Right ventricle myocardium superior (tissue), 1 donor: Measurements from ENCODE around the gene RHPN2. TPM values are rescaled to one million over a fixed set of nuclear protein-coding genes. Genes with fewer than 3 reads are reported as not detected.

ENCODE experiments used
- ATAC-seq: fragments of 200-7000 bp; cut with Tn5 transposase; one replicate; pipeline ENCODE4 v1.9.1; 2020; ENCODE audit warnings: mild to moderate bottlenecking; ENCODE audit not compliant: poor library complexity
- DNase-seq: peaks from one replicate; pipeline ENCODE4 v3.0.0-alpha.2; 2020
- intact Hi-C: fragments of 100-400 bp; cut with DNase I; formaldehyde crosslinking; loops from one replicate; pipeline ENCODE4 v1.11.2; 2022
- long read RNA-seq: library from polyadenylated mRNA; unstranded; transcript quantifications from one replicate; pipeline ENCODE4 v2.0.0, GENCODE V29; 2021
- total RNA-seq: library from RNA; stranded (reverse); fragmentation: NEBNext Ultra II Directional; extraction: Animal tissue kit (Norgen Biotek cat#: 25700); gene quantifications from one replicate; pipeline ENCODE4 v1.2.1, GENCODE V29; 2021
- donor health status: DM: no; HTN: yes; CAD: no; lungs with severe emphysema.

RHPN2 gene
- total RNA-seq, result 1.8 TPM
- long read RNA-seq, partial matches to known transcripts, result 1 of 2 reads
- long read RNA-seq, other reads (novel, unspliced or antisense), result 0 of 2 reads

GRCh38 chr19:33064792-33065550, at the start of gene RHPN2:
Gene RHPN2 (minus strand): TSS chr19:33064888. CDS start chr19:33064852, 36 bp downstream.
- peak; percentile 97 for ATAC-seq
- peak; percentile 75 for DNase-seq
- intact Hi-C loops, result no loop called here

GRCh38 chr19:33114312-33114711, 49.6 kb upstream of the RHPN2 start:
- no peak for ATAC-seq
- DNase-seq, result no peak
- intact Hi-C loops, result no loop called here

DNA sequence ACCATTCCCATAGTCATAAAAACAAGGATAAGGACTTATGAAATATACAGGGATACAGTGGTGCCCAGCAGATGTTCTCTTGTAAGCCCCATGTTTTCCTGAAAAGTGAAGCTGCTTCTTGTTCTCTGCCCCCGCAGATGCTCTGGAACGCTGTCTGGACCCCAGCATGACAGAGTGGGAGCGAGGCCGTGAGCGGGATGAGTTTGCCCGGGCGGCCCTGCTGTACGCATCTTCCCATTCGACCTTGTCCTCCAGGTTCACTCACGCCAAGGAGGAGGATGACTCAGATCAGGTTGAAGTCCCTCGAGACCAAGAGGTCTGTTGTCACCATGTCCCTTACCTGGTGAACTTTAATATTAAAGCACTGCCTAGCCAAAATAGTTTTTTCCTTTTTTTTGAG, 46.9 kb upstream of the RHPN2 start:
- intact Hi-C loops, result no loop called here
- ATAC-seq (no peak), DNase-seq (no peak)

DNA sequence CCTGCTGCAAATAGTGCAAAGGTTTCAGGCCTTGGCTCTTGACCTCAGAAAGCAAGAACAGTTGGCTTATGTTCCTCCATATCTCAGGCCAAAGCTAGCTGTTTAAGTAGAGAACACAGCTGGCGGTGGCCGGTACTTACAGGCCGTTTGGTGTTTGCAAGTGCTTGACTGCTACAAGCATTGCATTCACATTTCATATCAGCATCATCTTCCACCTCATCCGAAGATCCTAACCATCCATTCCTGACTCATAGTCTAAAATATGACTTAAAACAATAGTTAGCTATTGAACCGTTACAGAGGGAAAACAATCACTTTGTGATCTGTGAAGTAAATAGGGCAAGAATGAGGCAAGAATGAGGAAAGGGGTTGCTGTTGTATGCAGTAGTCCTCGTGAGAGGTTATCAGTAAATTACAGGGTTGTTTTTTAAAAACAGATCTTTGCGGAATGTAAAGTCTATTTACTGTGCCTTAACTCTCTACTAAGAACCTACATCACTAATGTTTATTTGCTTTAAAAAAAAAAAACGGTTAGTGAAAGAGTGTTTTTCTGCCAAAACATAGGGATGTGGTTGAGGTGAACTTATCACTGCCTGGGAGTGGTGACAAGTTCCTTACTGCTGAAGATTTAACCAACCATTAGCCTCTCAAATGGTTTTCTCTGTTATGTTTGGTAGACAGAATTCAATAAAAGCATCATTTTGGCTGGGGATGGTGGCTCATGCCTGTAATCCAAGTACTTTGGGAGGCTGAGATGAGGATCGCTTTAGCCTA, 45.6 kb upstream of the RHPN2 start:
- intact Hi-C loops, result no loop called here
- ATAC-seq (no peak), DNase-seq (no peak)

DNA sequence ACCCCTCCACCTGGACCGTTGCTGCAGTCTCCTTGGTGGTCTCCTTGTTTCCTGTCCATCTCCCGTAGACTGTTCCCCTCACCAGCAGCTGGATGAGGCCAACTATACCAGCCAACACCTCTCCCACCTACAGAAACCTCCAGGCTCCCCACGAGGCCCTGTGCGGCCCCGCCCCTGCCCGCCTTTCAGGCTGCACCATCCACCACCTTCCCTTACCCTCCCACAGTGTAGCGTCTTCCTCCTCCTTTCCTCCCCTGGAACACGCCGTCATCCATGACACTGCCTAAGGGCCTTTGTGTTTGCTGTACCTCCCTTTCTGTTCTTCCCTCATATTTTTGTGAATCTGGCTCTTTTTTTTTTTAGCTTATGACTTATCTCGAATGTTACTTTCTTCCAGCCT, 43.5 kb upstream of the RHPN2 start:
- no peak for ATAC-seq
- intact Hi-C loops, result no loop called here
- no peak for DNase-seq

GRCh38 chr19:33102893-33103292, 38.2 kb upstream of the RHPN2 start:
- ATAC-seq (no peak), DNase-seq (no peak)
- intact Hi-C loops, result no loop called here

DNA sequence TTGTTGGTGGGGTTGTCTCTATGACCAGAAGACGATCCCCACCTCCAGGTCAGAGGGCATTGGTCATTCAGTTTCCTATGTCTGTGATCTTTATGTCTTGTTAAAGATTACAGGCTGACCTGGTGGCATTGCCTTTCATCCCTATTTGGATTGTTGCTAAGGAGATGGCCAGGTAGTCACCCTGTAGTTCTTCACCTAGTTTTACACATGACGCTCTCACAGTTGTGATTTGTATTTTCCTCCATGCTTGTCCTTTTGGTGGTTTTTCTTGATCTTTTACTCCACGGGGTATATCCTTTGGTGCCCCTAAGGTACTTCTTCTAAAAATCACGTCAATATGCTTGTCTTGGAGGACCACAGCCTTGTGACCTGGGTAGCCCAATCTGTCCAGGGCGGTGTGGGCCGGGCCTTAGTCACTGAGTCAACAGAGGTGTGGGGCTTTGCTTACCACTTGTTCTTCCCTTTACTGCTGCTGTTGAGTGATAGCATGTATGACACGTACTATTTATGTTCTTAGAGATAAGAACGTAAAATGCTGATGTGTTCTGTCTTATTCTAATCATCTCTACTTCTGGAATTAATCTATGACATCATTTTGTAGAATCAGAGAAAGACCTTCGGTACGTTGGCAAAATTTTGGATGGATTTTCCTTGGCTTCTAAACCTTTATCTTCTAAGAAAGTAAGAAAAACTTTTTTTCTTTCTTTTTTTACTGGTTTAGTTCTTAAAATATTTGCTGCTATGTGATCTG, 36.4 kb upstream of the RHPN2 start:
- no peak for DNase-seq
- intact Hi-C loops, result no loop called here
- no peak for ATAC-seq

GRCh38 chr19:33098055-33098534, 33.4 kb upstream of the RHPN2 start:
- ATAC-seq (no peak), DNase-seq (no peak)
- intact Hi-C loops, result no loop called here

GRCh38 chr19:33096005-33096404, 31.3 kb upstream of the RHPN2 start:
- intact Hi-C loops, result no loop called here
- DNase-seq, result no peak
- no peak for ATAC-seq

GRCh38 chr19:33094436-33095067, 29.9 kb upstream of the RHPN2 start:
- ATAC-seq, result no peak
- intact Hi-C loops, result no loop called here
- DNase-seq, result no peak

DNA sequence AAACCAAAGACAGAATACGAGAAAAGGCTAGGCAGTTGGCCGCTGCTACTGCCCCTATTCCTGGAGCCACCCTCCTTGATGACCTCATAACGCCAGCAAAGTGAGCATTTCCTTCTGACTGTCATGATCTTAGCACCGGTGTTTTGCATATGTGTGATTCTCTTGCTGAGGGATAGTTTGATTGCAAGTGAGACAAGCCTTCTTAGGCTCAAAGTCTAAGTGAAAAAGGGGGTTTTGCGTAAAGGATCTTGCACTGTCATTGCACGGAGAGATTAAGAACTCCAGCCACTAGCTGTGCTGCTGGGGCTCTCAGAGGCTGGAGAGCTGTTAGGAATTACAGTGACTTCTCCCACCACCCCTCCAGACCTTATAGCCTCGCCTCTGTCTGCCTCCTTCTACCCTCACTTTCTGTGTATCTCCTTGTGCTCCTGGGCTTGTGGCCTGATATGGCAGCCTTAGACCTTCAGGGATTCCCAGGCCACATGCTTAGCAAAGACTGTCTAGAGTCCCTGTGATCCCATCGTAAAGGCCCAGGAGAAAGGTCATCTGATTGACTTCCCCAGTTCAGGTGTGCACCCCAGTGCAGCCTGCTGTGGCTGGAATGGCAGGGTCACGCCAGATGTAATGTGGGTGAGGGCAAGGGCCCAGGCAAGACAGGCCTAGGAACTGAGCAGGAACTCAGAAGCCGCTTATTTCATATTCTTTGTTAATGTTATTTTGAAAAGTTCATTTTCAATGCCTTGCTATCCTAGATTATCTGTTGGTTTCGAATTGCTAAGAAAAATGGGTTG, 28.9 kb upstream of the RHPN2 start:
- no peak for DNase-seq
- no peak for ATAC-seq
- intact Hi-C loops, result no loop called here

DNA sequence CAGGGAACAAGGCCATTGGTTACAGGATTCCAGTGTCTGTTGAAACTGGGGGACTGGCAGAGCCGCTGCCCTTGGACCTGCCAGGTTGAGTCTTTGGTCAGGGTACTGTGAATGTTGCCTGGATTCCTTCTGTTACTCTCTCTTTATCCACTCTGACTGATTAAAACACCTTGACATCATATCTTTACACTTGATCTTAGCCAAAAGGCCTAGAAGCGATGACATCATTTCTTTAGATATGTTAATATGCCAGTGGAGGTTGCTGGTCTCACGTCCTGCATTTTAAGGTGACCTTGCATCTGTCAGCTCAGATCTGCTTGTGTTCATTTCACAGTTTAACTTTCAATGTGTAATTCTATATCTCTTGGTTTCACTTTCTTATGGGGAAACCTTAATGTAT, 25.5 kb upstream of the RHPN2 start:
- DNase-seq (no peak), ATAC-seq (no peak)
- intact Hi-C loops, result no loop called here

DNA sequence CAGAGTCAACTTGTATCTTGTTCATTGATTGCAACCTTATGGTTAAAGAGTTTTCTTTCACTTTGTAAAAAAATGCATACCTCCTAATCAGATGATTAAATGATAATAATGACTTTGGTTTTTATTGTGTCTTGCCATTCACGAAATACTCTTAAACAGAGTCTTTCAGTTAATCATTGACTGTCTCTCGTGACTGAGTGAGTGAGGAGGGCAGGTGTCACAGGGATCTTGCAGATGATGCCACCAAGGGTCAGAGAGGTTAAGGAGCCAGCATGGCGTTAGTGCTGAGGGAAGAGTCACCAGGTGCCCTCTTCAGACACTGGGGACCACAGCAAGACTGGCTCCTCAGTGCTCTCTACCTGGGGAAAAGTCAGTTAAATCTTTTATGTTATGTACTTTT, 24.3 kb upstream of the RHPN2 start:
- ATAC-seq (no peak), DNase-seq (no peak)
- intact Hi-C loops, result no loop called here

GRCh38 chr19:33086955-33087354, 22.3 kb upstream of the RHPN2 start:
- ATAC-seq (no peak), DNase-seq (no peak)
- intact Hi-C loops, result no loop called here

GRCh38 chr19:33085570-33086128, 21.0 kb upstream of the RHPN2 start:
- ATAC-seq (no peak), DNase-seq (no peak)
- intact Hi-C loops, result no loop called here

GRCh38 chr19:33080761-33081681, 16.3 kb upstream of the RHPN2 start, which contains the start of gene GPATCH1:
Gene GPATCH1 (plus strand): TSS chr19:33081181. CDS start chr19:33081194, 13 bp downstream.
- ATAC-seq (peak; percentile 98), DNase-seq (peak; percentile 94)
- intact Hi-C loops, result no loop called here

DNA sequence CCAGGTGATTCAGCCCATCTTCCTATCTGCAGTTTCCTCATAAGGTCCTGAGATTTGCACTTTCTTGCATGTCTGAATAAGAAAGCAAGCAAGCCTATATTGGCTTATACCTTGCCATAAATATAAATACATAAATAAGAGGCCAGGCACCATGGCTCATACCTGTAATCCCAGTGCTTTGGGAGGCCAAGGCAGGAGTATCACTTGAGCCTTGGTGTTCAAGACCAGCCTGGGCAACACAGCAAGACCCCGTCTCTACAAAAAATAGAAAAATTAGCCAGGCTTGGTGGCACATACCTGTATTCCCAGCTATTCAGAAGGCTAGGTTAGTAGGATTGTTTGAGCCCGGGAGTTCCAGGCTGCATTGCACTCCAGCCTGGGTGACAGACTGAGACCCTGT, 10.8 kb upstream of the RHPN2 start:
- intact Hi-C loops, result no loop called here
- ATAC-seq, result no peak

More for the DNA sequence above, 10.8 kb upstream of the RHPN2 start:
- DNase-seq, result no peak
